GM15510 (cell line): ENCODE measurements around the gene SLC19A1.

Source experiments
- POLR2A ChIP-seq: IDR thresholded peaks from 3 replicates; pipeline ENCODE4 v1.6.1; 2011; ENCODE audit warnings: borderline replicate concordance; ENCODE audit not compliant: insufficient read length; ENCODE audit errors: extremely low read depth

SLC19A1 gene

DNA sequence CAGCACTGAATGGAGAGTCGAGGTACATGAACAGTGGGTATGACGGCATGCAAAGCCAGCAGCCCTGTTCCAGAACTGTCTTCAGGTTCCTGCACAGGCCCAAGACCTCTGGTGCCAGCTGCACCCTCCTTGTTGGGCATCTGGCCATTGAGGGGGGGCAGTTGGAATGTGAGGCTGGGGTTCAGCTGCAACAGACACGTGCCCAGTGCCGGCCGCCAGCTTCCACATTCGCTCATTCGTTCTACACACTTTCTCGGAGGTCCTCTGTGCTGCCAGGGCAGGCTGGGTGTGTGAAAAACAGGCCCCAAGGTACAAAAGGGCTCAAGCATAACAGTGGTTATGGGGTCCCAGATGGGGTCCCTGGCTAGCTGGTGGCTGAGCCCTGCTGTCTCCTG is 37.9 kb upstream of the SLC19A1 start:
- TF ChIP-seq POLR2A, result no peak

GRCh38 chr21:45579383-45580180 is 37.3 kb upstream of the SLC19A1 start:
- TF ChIP-seq POLR2A, result no peak

- TF ChIP-seq POLR2A, result no peak
Observed at GRCh38 chr21:45578811-45579381, 36.7 kb upstream of the SLC19A1 start.

- TF ChIP-seq POLR2A, result no peak
Observed at GRCh38 chr21:45578176-45578801, 36.0 kb upstream of the SLC19A1 start.

GRCh38 chr21:45577801-45578175 is 35.5 kb upstream of the SLC19A1 start:
- TF ChIP-seq POLR2A, result no peak

DNA sequence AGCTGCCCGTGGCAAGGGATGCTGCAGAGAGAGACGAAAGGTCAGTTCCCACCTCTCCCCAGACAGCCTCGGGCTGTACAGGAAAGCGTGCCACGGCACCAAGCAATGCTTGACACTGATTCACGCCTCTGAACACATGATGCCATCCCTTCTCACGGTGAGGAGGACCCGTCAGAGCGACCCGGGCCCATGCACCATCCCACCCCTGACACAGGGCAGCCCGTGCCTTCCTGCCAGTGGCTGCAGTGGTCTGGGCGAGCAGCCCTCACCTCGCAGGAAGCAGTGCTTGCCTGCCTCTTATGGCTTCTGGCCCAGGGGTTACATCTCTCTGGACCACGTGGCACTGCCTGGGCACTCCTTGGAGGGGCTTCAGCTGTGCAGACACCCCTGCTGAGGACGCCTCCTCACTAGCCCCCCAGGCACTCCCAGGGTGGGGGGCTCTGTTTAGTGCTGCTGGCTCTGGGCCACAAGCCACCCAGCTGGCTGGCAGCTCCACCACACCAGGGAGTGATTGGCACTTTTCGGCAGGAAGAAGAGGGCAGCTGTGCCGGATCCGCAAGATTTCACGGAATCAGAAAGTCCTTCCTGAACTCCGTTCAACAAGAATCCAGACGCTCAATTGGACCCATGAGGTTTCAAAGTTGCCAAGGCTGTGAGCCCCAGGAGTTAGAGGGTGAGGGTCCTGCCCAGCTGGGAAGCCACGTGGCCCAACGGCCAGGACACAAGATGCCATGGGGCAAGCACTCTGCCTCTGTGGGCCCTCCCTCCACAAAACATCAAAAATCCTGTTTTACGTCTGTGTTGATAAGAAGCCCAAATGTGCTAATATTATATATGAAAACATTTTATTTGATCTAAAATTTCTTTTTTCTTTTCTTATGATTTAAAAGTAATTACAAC is 34.8 kb upstream of the SLC19A1 start:
- no peak for TF ChIP-seq POLR2A

DNA sequence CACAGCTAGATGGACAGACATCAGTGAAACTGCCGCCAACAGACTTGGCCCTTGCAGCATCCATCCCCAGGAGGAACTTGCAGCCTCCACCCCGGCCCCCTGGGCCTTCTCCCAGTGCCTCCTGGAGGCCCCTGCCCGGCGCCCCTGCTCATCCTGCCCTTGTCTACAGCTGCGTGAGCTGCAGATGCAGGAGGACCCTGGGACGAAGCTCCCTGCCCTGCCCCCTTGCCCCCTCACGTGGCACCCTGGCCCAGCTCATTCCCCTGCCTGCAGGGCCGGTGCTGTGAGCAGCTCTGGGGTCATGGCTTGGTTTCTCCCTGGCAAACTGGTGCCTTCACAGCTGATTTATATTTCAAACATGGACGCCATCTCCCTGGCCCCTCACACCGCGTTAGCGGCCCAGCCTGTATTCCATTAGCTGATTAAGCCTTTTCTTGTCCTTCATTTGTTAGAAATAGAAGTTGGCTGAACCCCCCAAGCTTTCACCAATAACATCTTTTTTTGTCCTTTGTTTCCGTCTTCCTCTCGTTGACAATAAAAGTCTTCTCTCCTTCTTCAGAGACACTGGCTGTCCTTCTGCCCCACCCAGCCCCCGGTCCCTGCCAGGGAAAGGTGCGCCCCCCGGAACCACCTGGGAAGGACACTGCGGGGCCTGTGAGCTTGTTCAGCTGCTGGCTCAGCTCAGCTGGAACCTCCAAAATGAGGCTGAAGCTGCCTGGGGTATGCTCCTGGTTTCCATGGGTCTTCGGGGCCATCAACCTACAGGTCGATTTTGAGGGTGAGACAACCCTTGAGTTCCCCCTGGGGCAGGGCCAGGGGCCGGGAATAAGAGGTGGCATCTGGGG is 34.0 kb upstream of the SLC19A1 start:
- no peak for TF ChIP-seq POLR2A

GRCh38 chr21:45575304-45575992 is 33.2 kb upstream of the SLC19A1 start:
- no peak for TF ChIP-seq POLR2A

DNA sequence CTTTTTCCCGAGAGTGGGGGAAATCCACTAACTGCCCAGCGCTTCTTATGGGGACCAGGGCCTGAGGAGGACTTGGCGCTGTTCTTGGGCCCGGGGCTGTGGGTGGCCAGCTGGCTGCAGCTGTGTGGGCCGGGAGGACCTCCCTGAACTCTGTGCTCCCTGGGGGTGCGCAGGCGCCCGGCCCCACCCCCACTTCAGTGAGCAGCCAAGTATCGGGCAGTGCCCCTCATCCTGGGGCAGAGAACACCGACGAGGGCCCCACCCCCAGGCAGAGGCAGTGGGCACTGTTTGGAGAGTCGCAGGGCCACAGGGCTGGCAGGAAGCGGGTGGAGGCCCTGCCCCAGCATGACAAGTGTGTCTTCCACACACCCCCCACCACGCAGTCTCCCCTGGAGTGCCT is 32.5 kb upstream of the SLC19A1 start:
- TF ChIP-seq POLR2A, result no peak

- no peak for TF ChIP-seq POLR2A
Observed at GRCh38 chr21:45574081-45574501, 31.9 kb upstream of the SLC19A1 start.

DNA sequence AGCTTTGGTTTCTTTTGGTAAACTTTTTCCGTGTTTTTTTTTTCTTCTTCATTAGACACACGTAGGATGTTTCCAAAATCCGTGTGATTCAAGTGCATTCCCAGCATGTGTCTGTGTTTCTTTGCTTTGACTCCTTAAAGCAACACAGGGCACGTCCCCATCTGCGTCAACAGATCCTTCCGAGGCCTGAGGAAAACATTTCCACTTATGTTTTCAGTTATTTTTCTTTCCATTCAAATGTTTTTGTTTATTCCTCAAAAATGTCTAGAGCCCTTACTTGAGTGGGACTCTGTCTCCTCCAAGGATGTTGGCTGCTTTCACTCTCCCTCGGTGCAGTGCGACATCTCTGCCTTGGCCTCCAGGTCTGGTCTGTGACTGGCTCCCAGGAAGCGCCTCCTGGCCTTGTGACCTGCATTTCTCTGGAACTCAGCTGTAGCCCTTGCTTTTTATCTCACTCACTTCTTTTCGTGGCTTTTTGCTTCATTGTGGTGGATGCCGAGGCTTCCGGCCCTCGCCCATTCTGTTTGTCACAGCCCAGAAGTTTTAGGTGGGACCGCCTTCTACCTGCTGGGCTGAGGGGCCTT is 31.3 kb upstream of the SLC19A1 start:
- TF ChIP-seq POLR2A, result no peak

DNA sequence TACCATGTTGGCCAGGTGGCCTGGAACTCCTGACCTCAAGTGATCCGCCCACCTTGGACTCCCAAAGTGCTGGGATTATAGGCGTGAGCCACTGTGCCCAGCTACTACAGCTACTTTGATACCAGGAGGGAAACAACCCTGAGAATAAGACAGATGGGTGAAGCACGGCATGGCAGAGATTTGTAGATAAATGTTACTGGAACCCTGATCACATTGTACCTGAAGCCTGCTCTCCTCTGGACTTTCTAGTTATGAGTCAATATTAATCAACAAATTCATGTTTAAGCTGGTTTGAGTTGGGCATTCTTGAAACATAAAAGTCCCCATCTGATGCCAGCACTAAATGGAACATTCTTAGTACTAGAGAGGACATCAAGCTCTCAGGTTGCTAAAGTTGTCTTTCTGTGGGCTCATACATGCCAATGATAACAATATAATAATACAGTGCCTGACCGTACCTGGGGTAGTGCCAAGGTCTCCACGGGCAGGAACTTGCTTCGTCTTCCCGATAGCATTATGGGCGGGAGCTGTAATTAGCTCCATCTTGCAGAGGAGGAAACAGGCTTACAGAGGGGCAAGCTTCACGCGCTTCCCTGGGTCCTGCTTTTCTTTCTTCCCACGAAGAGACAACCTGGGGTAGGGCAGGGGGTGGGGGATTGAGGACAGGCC is 30.7 kb upstream of the SLC19A1 start:
- no peak for TF ChIP-seq POLR2A

GRCh38 chr21:45572231-45572630 is 30.0 kb upstream of the SLC19A1 start:
- no peak for TF ChIP-seq POLR2A

DNA sequence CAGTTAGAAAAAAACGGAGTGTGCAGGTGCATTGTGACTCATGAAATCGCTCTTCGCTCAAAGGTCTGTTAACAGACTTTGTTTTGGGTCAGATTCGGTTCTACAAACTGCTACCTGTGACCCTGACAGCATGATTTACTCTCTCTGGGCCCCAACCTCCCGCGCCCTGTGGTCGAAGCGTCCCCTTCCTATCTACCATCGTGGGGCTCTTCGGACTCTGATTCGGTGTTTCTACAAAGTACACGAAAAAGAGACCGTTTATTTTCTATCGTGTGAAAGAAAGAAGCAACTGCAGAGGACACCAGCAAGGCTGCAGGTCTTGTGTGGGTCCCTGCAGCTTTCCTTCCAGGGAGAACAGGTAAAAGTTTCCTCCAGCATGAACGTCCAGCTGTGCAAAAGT is 29.4 kb upstream of the SLC19A1 start:
- no peak for TF ChIP-seq POLR2A
